ENCODE results near the gene ADAM11.
"Not testable (repeated sequence)": the region's sequence is repeated elsewhere in the genome, so short reads cannot be mapped to it uniquely, and the experiment has no call there.

Gene ADAM11, protein sequence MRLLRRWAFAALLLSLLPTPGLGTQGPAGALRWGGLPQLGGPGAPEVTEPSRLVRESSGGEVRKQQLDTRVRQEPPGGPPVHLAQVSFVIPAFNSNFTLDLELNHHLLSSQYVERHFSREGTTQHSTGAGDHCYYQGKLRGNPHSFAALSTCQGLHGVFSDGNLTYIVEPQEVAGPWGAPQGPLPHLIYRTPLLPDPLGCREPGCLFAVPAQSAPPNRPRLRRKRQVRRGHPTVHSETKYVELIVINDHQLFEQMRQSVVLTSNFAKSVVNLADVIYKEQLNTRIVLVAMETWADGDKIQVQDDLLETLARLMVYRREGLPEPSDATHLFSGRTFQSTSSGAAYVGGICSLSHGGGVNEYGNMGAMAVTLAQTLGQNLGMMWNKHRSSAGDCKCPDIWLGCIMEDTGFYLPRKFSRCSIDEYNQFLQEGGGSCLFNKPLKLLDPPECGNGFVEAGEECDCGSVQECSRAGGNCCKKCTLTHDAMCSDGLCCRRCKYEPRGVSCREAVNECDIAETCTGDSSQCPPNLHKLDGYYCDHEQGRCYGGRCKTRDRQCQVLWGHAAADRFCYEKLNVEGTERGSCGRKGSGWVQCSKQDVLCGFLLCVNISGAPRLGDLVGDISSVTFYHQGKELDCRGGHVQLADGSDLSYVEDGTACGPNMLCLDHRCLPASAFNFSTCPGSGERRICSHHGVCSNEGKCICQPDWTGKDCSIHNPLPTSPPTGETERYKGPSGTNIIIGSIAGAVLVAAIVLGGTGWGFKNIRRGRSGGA

DNA sequence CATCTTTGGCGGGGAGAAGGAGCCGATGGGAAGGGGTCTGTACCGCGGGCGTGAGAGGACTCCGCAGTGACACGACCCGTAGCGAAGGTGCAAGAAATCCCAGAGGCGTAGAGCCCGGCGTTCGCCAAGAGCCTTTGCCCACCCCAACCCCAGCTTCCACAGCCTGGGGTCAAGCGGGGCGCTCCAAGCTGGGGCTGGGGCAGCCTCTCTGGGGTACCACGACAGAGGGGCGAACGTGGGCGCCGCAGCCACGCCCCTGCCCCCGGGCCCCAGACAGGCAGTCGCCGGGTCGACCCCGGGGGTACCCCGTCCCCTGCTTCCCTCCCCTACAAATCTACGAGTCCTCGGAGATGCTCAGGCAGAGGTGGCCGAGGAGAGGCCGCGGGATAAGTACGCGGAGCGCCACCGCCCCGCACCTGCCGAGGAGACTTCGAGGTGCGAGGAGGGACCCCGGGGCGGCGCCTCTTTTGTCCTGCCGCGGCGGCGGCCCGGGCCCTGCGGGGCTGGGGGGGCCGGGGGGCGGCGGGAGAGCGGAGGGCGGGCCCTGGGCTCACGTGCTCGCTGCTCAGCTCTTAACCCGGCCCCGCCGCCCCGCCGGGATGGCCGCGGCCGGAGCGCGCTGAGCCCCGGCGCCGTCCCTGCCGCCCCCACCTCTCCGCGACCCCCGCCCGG, at the start of gene ADAM11:
ADAM11 (plus strand) TSS at position 575 of the 672 bp plus-strand sequence. CDS start 212 bp downstream, outside the sequence.
- Mint-ChIP-seq H3K27ac (peak within 1 kb of the TSS; percentile 42), H3K27me3 (peaks cover 32 to 52% of the 10 kb centered on the region in 2 donors), H3K4me1 (peaks cover 0 to 7% of the 10 kb centered on the region in 2 donors), H3K36me3 (peaks cover 2 to 4% of the 10 kb centered on the region in 2 donors), H3K4me3 (peak within 1 kb of the TSS; percentile 65 to 69), H3K9me3 (no peaks in the 10 kb centered on the region)
- no peak for DNase-seq
- ATAC-seq (replicated peaks) = peak; percentile 48

DNA sequence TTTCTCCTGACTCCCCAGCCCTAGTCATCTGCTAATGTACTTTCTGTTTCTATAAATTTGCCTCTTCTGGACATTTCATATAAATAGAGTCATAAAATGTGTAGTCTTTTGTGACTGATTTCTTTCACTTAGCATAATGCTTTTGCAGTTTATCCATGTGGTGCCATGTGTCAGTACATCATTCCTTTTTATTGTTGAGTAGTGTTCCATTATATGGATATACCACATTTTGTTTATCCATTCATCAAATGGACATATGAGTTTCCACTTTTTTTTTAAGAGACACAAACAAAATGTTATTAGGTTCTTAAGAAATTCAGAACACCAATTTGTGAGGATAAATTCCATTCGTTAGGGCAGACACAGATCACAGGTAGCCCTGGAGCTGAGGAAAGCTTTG, 39.3 kb upstream of the ADAM11 start:
- H3K36me3 Mint-ChIP-seq = peaks cover 29 to 48% of the 10 kb centered on the region in 2 donors
- no peak overlapping the region for H3K4me3 Mint-ChIP-seq
- H3K27me3 Mint-ChIP-seq = no peaks in the 10 kb centered on the region
- H3K27ac Mint-ChIP-seq = no peak overlapping the region
- no peak for ATAC-seq (replicated peaks)
- DNase-seq = no peak
- no peaks in the 10 kb centered on the region for H3K9me3 Mint-ChIP-seq
- no peaks in the 10 kb centered on the region for H3K4me1 Mint-ChIP-seq

DNA sequence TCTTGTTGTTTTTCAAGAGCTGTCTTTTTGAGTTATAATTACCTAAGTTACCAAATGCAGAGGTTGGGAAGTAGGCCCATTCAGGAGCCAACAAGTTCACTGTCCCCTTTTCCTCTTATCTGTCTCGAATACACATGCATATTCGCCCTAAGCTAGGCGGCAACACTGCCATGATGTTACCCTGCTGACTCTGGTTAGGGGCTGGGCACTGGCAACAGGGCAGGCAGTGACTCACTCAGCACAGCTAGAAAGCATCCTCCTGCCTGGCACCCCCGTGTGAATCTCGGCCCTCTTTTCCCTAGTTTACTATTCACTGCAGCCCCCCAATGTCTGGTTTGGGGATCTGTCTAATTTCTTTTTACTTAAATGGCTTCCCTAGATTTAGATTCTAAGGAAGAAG, 36.5 kb upstream of the ADAM11 start:
- H3K4me3 Mint-ChIP-seq = no peak overlapping the region
- no peaks in the 10 kb centered on the region for H3K4me1 Mint-ChIP-seq
- no peaks in the 10 kb centered on the region for H3K27me3 Mint-ChIP-seq
- peaks cover 24 to 39% of the 10 kb centered on the region in 2 donors for H3K36me3 Mint-ChIP-seq
- H3K27ac Mint-ChIP-seq = no peak overlapping the region
- H3K9me3 Mint-ChIP-seq = no peaks in the 10 kb centered on the region
- DNase-seq = no peak
- ATAC-seq (replicated peaks) = no peak

DNA sequence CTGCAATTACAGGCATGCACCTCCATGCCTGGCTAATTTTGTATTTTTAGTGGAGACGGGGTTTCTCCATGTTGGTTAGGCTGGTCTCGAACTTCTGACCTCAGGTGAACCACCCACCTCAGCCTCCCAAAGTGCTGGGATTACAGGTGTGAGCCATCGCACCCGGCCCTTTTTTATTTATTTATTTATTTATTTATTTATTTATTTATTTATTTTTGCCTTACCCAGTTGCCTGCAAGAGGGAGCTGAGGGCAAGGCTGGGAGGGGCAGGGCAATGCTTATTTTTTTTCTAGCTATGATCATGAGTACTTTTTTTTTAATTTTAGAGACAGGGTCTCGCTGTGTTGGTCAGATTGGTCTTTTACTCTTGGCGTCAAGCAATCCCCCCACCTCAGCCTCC, 32.7 kb upstream of the ADAM11 start:
- H3K36me3 Mint-ChIP-seq = peaks cover 19 to 43% of the 10 kb centered on the region in 2 donors
- not testable (repeated sequence) for H3K4me3 Mint-ChIP-seq; ATAC-seq (replicated peaks); H3K4me1 Mint-ChIP-seq; H3K9me3 Mint-ChIP-seq; H3K27me3 Mint-ChIP-seq; DNase-seq; H3K27ac Mint-ChIP-seq

DNA sequence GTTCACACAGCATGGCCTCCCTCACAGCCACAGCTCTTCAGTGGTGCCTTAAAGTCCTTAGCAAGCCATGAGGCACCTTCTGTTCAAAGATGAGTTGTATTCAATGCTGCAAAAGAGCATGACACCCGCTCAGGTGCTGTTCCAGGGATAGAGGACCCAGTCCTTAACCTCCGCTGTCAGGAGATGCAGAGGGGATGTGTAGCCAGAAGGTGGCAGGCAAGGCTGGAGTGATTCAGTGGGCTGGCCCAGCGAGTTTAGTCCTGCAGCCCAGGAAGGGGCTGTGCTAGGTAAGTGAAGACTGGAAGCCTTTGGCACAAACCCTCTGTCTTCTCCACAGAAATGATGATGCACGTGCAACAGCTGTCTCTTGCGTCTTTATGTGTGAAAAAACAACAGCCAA, 25.0 kb upstream of the ADAM11 start:
- DNase-seq (no peak), ATAC-seq (replicated peaks) (no peak)
- peaks cover 3 to 9% of the 10 kb centered on the region in 2 donors for H3K4me1 Mint-ChIP-seq
- H3K27me3 Mint-ChIP-seq = no peaks in the 10 kb centered on the region
- H3K9me3 Mint-ChIP-seq = no peaks in the 10 kb centered on the region
- H3K27ac Mint-ChIP-seq = no peak overlapping the region
- H3K4me3 Mint-ChIP-seq = no peak overlapping the region
- H3K36me3 Mint-ChIP-seq = peaks cover 17 to 49% of the 10 kb centered on the region in 2 donors

DNA sequence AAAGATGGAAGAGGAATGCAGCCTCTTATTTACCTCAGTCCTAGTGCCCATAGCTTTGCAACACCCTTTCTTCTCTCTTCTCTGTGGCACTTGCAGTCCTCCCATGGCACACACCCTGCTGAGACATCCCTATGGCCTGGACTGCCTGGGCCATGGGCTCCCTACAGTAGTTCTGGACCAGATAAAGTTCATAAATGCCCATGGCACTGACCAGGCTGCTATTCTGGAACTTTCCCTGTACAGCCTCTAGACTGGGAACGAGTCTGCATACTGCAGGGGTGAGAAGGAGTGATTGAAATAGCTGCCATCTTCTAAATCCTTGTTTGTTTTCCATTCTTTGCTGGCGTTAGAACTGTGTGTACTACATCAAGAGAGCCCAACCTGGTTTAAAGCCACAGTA, 24.5 kb upstream of the ADAM11 start:
- ATAC-seq (replicated peaks) = no peak
- Mint-ChIP-seq H3K27me3 (no peaks in the 10 kb centered on the region), H3K9me3 (no peaks in the 10 kb centered on the region), H3K27ac (no peak overlapping the region), H3K36me3 (peaks cover 17 to 49% of the 10 kb centered on the region in 2 donors), H3K4me1 (peaks cover 3 to 10% of the 10 kb centered on the region in 2 donors), H3K4me3 (no peak overlapping the region)
- DNase-seq = no peak

DNA sequence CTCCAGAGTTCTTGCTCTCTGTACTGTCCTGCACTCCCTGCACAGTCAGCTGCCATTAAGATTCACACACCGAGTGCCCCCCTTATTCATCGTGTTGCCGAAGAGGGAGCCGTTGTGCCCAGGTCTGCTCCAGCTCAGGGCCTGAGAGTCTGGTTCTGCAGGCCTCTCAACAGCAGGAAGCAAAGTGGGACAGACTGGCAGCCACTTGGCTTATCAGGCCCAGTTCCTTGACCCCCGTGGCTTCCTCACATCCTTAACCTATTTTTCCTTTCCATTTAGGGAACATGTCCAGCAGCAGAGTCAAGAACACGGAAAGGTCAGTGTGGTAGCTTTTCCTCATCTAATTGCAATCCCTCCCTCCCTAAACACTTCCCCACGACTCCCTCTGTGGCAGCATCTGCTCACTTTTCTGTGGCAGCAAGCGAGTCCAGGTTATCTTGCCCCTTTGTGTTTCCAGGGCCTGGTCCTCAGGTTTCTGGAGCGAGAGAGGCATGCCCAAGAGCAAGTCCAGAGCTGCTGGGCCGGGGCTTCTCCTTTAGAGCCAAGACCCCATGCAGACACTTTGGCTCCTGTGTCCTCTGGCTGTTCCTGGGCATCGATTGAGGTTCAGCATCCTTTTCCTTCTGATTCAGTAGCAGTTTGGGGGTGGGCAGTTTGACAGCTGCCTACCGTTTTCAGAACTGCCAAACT, 22.1 kb upstream of the ADAM11 start:
- no peaks in the 10 kb centered on the region for H3K27me3 Mint-ChIP-seq
- H3K4me3 Mint-ChIP-seq = no peak overlapping the region
- H3K4me1 Mint-ChIP-seq = peaks cover 3 to 10% of the 10 kb centered on the region in 2 donors
- no peak for ATAC-seq (replicated peaks)
- no peaks in the 10 kb centered on the region for H3K9me3 Mint-ChIP-seq
- H3K36me3 Mint-ChIP-seq = peaks cover 17 to 36% of the 10 kb centered on the region in 2 donors
- DNase-seq = no peak
- no peak overlapping the region for H3K27ac Mint-ChIP-seq

DNA sequence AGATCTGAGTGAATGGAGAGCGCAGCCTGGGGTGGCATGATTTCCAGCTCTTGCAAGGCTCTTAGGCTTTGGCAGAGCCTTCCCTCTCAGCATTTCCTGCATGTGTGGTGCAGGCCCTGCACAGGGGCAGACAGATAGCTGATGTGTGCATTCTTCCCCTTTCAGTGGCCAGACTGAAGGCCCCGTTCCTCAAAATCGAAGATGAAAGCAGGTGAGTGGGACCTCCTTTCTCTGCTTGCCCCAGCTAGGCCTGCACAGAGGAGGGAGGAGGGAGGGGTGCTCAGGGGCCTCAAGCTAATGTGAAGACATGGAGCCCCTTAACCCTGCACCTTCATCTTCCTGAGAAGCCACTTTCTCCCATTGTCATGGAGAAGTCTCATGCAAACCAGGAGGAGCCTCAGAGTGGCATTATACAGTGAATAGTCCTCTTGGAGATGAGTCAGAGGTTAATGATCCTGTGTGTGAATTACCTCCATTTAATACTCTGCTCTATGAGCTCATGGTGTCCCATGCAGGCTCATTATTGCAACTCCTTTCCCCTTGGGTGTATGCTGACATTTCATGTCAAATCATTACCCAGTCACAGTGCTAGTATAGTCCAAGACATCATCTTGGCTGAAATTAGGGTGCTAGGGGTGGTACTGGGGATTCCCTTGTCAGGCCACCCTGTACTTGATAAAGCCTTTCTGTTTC, 20.4 kb upstream of the ADAM11 start:
- ATAC-seq (replicated peaks) (peak; percentile 87), DNase-seq (peak; percentile 20)
- Mint-ChIP-seq H3K27ac (peak overlapping the region; percentile 39), H3K4me1 (peaks cover 3 to 10% of the 10 kb centered on the region in 2 donors), H3K4me3 (no peak overlapping the region), H3K27me3 (no peaks in the 10 kb centered on the region), H3K36me3 (peaks cover 11 to 31% of the 10 kb centered on the region in 2 donors), H3K9me3 (no peaks in the 10 kb centered on the region)

DNA sequence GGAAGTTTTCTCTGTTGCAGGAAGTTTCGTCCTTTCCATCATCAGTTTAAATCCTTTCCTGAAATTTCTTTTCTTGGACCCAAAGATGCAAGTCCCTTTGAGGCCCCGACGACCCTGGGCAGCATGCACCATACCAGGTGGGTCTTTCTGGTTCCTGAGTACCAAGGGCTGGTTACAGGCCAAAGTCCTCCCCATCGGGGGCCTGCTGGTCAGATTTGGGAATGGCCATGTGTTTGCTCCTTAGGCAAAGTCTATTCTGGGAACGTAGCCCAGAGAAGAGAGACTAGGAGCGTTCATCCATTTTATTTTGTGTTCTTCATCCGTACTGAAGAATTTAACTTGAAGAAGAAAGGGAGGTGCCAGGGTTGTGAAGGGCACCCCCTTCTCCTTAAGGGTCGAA, 17.5 kb upstream of the ADAM11 start:
- no peaks in the 10 kb centered on the region for H3K27me3 Mint-ChIP-seq
- H3K9me3 Mint-ChIP-seq = no peaks in the 10 kb centered on the region
- no peak overlapping the region for H3K4me3 Mint-ChIP-seq
- peaks cover 13 to 25% of the 10 kb centered on the region in 2 donors for H3K36me3 Mint-ChIP-seq
- no peak for ATAC-seq (replicated peaks)
- no peak for DNase-seq
- peaks cover 3 to 10% of the 10 kb centered on the region in 2 donors for H3K4me1 Mint-ChIP-seq
- no peak overlapping the region for H3K27ac Mint-ChIP-seq

DNA sequence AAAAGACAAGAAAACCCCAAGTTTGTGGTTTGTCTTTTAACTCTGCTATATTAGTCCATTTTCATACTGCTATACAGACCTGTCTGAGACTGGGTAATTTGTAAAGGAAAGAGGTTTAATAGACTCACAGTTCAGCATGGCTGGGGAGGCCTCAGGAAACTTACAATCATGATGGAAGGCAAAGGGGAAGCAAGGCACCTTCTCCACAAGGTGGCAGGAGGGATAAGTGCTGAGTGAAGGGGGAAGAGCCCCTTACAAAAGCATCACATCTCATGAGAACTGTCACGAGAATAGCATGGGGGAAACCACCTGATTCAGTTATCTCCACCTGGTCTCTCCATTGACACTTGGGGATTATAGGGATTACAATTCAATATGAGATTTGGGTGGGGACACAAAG, 13.5 kb upstream of the ADAM11 start:
- no peaks in the 10 kb centered on the region for H3K27me3 Mint-ChIP-seq
- ATAC-seq (replicated peaks) (no peak), DNase-seq (no peak)
- no peaks in the 10 kb centered on the region for H3K4me1 Mint-ChIP-seq
- no peak overlapping the region for H3K4me3 Mint-ChIP-seq
- H3K36me3 Mint-ChIP-seq = peaks cover 21 to 27% of the 10 kb centered on the region in 2 donors
- no peaks in the 10 kb centered on the region for H3K9me3 Mint-ChIP-seq
- H3K27ac Mint-ChIP-seq = no peak overlapping the region

DNA sequence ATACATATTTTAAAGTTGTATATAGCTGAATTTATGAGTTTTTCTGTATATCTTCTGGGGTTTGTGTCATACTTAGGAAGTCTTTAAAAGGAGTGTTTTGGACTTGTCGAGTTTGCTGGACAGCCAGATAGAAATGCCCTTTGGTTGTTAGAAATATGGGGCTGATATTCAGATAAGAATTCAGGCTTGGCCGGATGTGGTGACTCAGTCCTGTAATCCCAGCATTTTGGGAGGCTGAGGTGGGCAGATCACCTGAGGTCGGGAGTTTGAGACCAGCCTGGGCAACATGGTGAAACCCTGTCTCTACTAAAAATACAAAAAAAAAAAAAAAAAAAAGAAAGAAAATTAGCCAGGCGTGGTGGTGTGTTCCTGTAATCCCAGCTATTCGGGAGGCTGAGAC, 13.1 kb upstream of the ADAM11 start:
- not testable (repeated sequence) for H3K27me3 Mint-ChIP-seq, H3K4me1 Mint-ChIP-seq

DNA sequence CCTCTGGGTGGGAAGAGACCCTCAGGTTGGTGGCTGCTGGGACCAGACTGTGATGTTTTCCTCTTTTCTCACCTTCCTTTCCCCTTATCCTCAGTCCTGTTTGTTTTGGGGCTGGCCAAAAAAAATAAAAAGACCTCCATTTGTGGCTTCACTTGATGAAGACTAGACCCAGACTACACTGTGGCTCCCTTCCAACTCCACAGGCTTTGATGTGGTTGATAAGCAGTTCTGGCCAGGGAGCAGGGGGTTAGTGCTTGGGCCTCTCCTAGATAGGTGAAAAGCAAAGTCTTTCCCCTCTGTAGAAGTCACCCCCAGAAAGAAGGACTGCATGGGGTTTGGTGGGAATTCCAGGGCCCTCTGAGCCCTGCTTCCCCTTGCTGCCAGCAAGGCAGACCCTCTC, 11.2 kb upstream of the ADAM11 start:
- no peaks in the 10 kb centered on the region for H3K9me3 Mint-ChIP-seq
- no peaks in the 10 kb centered on the region for H3K27me3 Mint-ChIP-seq
- H3K36me3 Mint-ChIP-seq = peaks cover 30 to 39% of the 10 kb centered on the region in 2 donors
- H3K27ac Mint-ChIP-seq = no peak overlapping the region
- DNase-seq (no peak), ATAC-seq (replicated peaks) (no peak)
- no peak overlapping the region for H3K4me3 Mint-ChIP-seq
- H3K4me1 Mint-ChIP-seq = no peaks in the 10 kb centered on the region

More for the DNA sequence above, 13.1 kb upstream of the ADAM11 start:
- ATAC-seq (replicated peaks); H3K27ac Mint-ChIP-seq; DNase-seq; H3K9me3 Mint-ChIP-seq; H3K4me3 Mint-ChIP-seq: not testable (repeated sequence)
- H3K36me3 Mint-ChIP-seq = peaks cover 22 to 28% of the 10 kb centered on the region in 2 donors

DNA sequence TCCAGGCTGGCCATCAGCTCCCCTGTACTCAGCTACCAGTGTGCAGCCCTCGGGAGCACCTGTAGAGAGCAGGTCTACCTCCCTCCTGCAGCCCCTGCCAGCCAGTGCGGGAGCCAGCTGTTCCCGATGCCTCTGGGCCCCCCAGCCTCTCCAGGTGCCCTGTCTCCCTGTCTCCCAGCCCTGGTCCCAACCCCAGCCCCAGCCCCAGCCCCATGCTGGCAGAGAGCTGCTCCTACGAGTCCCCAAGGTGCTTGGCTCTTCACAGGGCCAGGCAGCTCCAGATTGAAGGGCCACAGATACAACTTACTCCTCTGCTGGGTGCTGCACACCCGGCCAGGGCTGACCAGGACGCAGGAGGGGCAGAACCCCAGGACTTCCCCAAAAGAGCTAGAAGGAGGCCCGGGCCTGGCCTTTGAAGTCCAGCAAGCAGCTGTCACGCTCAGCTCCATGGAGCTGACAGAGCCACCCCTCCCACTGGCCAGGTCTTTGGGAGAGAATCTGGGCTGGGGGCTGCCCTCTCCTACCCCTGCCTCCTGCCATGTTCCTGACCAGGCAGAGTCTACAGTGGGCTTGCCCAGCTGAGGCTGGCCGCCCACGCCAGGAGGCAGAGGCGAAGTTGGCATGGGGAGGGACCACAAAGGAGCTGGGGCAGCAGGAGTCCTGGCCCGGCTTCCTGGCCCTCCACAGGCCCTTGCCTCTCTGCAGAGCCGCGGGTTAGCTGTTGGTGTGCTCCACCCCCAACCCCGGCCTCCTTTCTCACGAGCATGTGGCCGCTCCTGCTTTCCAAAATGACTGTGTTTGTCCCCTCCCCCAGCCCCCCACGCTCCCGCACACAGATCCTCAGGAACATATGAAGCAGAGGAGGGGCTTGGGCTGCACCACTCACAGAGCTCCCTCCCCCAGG, 9.5 kb upstream of the ADAM11 start:
- no peak overlapping the region for H3K4me3 Mint-ChIP-seq
- ATAC-seq (replicated peaks) (no peak), DNase-seq (no peak)
- no peak overlapping the region for H3K27ac Mint-ChIP-seq
- H3K9me3 Mint-ChIP-seq = no peaks in the 10 kb centered on the region
- H3K4me1 Mint-ChIP-seq = no peaks in the 10 kb centered on the region
- peaks cover 27 to 37% of the 10 kb centered on the region in 2 donors for H3K36me3 Mint-ChIP-seq
- H3K27me3 Mint-ChIP-seq = peaks cover 0 to 4% of the 10 kb centered on the region in 2 donors
